Measurements from ENCODE around the gene AARS2.

DNA sequence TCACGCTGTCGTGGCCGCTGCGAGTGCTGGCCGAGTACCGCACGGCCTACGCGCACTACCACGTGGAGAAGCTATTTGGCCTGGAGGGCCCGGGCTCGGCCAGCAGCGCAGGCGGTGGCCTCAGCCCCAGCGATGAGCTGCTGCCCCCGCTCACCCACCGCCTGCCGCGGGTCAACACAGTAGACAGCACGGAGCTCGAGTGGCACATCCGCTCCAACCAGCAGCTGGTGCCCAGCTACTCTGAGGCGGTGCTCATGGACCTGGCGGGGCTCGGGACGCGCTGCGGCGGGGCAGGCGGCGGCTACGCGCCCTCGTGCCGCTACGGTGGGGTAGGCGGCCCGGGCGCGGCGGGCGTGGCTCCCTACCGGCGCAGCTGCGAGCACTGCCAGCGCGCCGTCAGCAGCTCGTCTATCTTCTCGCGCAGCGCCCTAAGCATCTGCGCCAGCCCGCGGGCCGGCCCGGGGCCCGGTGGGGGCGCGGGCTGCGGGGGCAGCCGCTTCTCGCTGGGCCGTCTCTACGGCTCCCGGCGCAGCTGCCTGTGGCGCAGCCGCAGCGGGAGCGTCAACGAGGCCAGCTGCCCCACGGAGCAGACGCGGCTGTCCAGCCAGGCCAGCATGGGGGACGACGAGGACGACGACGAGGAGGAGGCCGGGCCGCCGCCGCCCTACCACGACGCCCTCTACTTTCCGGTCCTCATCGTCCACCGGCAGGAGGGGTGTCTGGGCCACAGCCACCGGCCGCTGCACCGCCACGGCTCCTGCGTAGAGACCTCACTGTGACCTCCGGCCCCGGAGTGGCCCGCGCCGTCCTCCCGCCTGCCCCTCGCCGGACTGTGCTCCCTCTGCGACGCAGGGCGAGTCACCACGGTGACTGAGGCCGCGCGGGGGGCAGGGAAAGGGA lies 37.1 kb downstream of the AARS2 start:
- TF ChIP-seq, protein P1, sequence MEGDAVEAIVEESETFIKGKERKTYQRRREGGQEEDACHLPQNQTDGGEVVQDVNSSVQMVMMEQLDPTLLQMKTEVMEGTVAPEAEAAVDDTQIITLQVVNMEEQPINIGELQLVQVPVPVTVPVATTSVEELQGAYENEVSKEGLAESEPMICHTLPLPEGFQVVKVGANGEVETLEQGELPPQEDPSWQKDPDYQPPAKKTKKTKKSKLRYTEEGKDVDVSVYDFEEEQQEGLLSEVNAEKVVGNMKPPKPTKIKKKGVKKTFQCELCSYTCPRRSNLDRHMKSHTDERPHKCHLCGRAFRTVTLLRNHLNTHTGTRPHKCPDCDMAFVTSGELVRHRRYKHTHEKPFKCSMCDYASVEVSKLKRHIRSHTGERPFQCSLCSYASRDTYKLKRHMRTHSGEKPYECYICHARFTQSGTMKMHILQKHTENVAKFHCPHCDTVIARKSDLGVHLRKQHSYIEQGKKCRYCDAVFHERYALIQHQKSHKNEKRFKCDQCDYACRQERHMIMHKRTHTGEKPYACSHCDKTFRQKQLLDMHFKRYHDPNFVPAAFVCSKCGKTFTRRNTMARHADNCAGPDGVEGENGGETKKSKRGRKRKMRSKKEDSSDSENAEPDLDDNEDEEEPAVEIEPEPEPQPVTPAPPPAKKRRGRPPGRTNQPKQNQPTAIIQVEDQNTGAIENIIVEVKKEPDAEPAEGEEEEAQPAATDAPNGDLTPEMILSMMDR (IDR thresholded peaks at IDR 0.05; ENCODE audit: borderline replicate concordance, extremely low read depth, low read length, poor library complexity, severe bottlenecking), result no peak
- TF ChIP-seq EZH2 (IDR thresholded peaks at IDR 0.05; ENCODE audit: borderline replicate concordance, low read depth, low read length, severe bottlenecking), result no peak
